Skeletal muscle satellite cell (primary cell): ENCODE results near the gene TPRG1.

Experiments used
- H3K27me3 ChIP-seq: 2 replicates; pipeline ENCODE4 v1.7.0; 2013; ENCODE audit warnings: low read length; ENCODE audit not compliant: control insufficient read depth, insufficient read depth
- H3K36me3 ChIP-seq: 2 replicates; pipeline ENCODE4 v1.7.0; 2013; ENCODE audit warnings: mild to moderate bottlenecking, control low read depth, low read length; ENCODE audit not compliant: insufficient read depth
- H3K4me1 ChIP-seq: 2 replicates; pipeline ENCODE4 v1.7.0; 2013; ENCODE audit warnings: low read length; ENCODE audit not compliant: control insufficient read depth, insufficient read depth
- H3K4me2 ChIP-seq: 2 replicates; pipeline ENCODE4 v1.7.0; 2013; ENCODE audit warnings: mild to moderate bottlenecking, low read length
- H3K4me3 ChIP-seq: 2 replicates; pipeline ENCODE4 v1.7.0; 2013; ENCODE audit warnings: low read length
- H3K9ac ChIP-seq: 2 replicates; pipeline ENCODE4 v1.7.0; 2013; ENCODE audit warnings: mild to moderate bottlenecking, low read depth, low read length, moderate library complexity
- H3K9me3 ChIP-seq: replicated peaks from 2 replicates; pipeline ENCODE4 v1.7.0; 2013; ENCODE audit warnings: mild to moderate bottlenecking, control low read depth, low read length

TPRG1 gene

DNA sequence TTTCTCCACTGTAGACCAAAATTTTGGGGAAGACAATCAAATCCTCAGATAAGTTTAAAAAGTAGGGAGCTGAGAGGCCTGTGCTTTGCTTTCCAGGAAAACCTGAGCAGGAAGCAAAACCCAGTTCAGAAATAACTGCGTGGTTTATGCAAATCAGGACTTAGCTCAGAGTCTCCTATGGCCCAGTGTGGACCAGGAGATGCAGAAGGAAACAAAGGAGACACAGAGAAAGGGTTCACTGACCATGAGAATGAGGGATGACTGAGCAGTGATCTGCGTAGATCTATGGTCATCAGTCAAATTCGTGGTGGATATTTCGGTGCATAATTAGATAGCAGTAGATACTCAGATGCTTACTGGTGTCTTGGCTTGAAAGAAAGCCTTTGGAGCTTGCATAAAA is 196.6 kb downstream of the TPRG1 start:
- H3K9me3 ChIP-seq, result no peaks in the 10 kb centered on the region
- peaks cover 2% of the 10 kb centered on the region for H3K4me1 ChIP-seq
- no peak overlapping the region for H3K4me2 ChIP-seq
- H3K27me3 ChIP-seq, result no peaks in the 10 kb centered on the region
- H3K36me3 ChIP-seq, result no peaks in the 10 kb centered on the region
- H3K4me3 ChIP-seq, result no peak overlapping the region
- H3K9ac ChIP-seq, result no peak overlapping the region

DNA sequence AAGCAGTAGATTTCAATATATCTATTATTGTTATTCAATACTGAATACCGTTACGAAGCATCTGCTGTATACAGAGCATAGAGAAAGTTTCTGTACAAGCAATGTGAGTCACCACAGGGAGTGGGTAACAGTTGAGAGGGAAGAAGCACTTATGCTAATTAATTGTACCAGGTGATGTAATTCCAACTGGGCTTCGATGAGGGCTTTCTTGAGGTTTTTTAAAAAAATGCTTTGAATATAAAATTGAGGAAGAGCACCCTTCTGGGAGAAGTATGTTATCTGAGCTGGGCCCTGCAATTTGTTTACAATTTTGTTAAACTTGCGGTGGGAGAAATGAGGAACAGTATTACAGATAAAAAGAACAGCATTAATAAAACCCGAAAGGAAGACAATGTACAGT is 197.9 kb downstream of the TPRG1 start:
- no peak overlapping the region for H3K4me3 ChIP-seq
- no peak overlapping the region for H3K9ac ChIP-seq
- H3K4me1 ChIP-seq, result no peaks in the 10 kb centered on the region
- no peaks in the 10 kb centered on the region for H3K36me3 ChIP-seq
- no peak overlapping the region for H3K4me2 ChIP-seq
- no peaks in the 10 kb centered on the region for H3K27me3 ChIP-seq
- H3K9me3 ChIP-seq, result no peaks in the 10 kb centered on the region

DNA sequence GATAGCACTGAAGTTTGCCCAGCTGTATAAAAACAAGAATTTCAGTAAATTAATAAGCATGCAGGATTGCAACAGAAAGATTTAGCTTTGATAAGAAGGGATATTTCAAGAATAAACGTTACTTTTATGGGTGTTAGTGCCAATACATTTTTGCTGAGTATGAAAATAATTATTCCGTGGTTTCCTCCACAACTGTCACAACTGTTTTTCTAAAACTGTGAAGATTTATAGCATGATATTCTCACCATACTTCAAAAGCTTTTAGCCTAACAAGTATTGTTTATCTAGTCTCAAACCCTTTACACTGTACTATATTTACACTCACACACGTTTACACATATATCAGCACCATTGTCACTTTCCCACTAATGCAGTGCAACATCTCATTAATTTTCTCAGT is 200.5 kb downstream of the TPRG1 start:
- Histone ChIP-seq H3K9me3 (no peaks in the 10 kb centered on the region), H3K4me3 (no peak overlapping the region), H3K4me2 (no peak overlapping the region), H3K4me1 (no peaks in the 10 kb centered on the region), H3K36me3 (no peaks in the 10 kb centered on the region), H3K9ac (no peak overlapping the region), H3K27me3 (no peaks in the 10 kb centered on the region)
